Upper lobe of left lung (tissue), 4 donors: ENCODE measurements around the gene HS6ST1.

Source experiments
- CTCF ChIP-seq, 6 experiments: fragments of 450-650 bp in 4 of 6; fragments of 200-600 bp in 2 of 6; sonication (generic) in 2 of 6; IDR thresholded peaks; one replicate each; pipeline ENCODE4 v1.5.1; 2016 to 2019; ENCODE audit warnings: antibody characterized with exemption in 6 of 6
- POLR2A ChIP-seq, 4 donors: fragments of 450-650 bp; IDR thresholded peaks; one replicate each; pipeline ENCODE4 v1.5.1; 2016 to 2017; ENCODE audit warnings: antibody characterized with exemption in 4 of 4, mild to moderate bottlenecking in 2 of 4
- POLR2AphosphoS5 ChIP-seq, 2 donors: sonication (generic); formaldehyde crosslinking; IDR thresholded peaks; one replicate each; pipeline ENCODE4 v1.5.1; 2017; ENCODE audit warnings: antibody characterized with exemption in 2 of 2

- no peak for TF ChIP-seq CTCF (IDR thresholded peaks at IDR 0.05)
- no peak for TF ChIP-seq POLR2AphosphoS5 (IDR thresholded peaks at IDR 0.05)
- TF ChIP-seq POLR2A (IDR thresholded peaks at IDR 0.05): no peak
These were observed 6.3 kb downstream of the HS6ST1 start for GRCh38 chr2:128312411-128312810.
